OCI-LY3 (cell line): Measurements from ENCODE around the gene SH3RF3.

ENCODE experiments used
- CTCF ChIP-seq: fragments of 200-600, 300-600 bp; sonication (generic); IDR thresholded peaks from 2 replicates; pipeline ENCODE4 v1.5.1; 2014; ENCODE audit warnings: antibody characterized with exemption, low read length, low read depth
- EZH2phosphoT487 ChIP-seq: fragments of 200-600 bp; shearing (Covaris generic); IDR thresholded peaks from 2 replicates; pipeline ENCODE4 v1.6.1; 2018; ENCODE audit warnings: antibody characterized with exemption, mixed run types, low read depth

- TF ChIP-seq EZH2phosphoT487: no peak
- TF ChIP-seq CTCF: no peak
These were observed 169.8 kb downstream of the SH3RF3 start for GRCh38 chr2:109298851-109299250.
